GM12891 (cell line): Measurements from ENCODE around the gene GPR22.

Experiments
- POLR2A ChIP-seq: IDR thresholded peaks from 2 replicates; pipeline ENCODE4 v1.6.1; 2011; ENCODE audit warnings: low read depth, low read length, control low read depth
- POLR2AphosphoS5 ChIP-seq: IDR thresholded peaks from 2 replicates; pipeline ENCODE4 v1.6.1; 2011; ENCODE audit warnings: low read depth, low read length, control low read depth

- TF ChIP-seq POLR2A (no peak), POLR2AphosphoS5 (no peak)
Measured at GRCh38 chr7:107464666-107465226, 5.1 kb upstream of the GPR22 start.
